HCT116 (cell line): ENCODE data around the gene ZNF558. TPM values are rescaled to one million over a fixed set of nuclear protein-coding genes. Genes with fewer than 3 reads are reported as not detected.
"Not testable (repeated sequence)": the region's sequence is repeated elsewhere in the genome, so short reads cannot be mapped to it uniquely, and the experiment has no call there.

Source experiments
- ATAC-seq: fragments of 200-7000 bp; cut with Tn5 transposase; 2 replicates; pipeline ENCODE4 v1.9.1; 2020; ENCODE audit warnings: mild to moderate bottlenecking, moderate library complexity
- BruUV-seq: library from RNA; stranded (reverse); fragments of 400-500 nt; replicated peaks from 2 replicates; lab custom pipeline; 2021; lab: Mats Ljungman, UMichigan
- CTCF ChIA-PET: fragments of 300-600 bp; sonication (Branson Sonifier 250); formaldehyde crosslinking; loops from one replicate; lab custom pipeline; 2021; ENCODE audit warnings: antibody characterized with exemption; lab: Charles Lee
- POLR2A ChIA-PET: fragments of 300-600, 350-600 bp; sonication (Branson Sonifier 250); formaldehyde crosslinking; loops from one replicate; lab custom pipeline; 2021; ENCODE audit warnings: antibody characterized with exemption; lab: Charles Lee
- RAD21 ChIA-PET, 2 experiments: fragments of 300-600 bp; sonication (Branson Sonifier 250); formaldehyde crosslinking; loops; one replicate each; lab custom pipeline; 2023; ENCODE audit warnings: low total read pairs in 2 of 2; ENCODE audit not compliant: uncharacterized antibody in 2 of 2, unreplicated experiment in 2 of 2, low non-redundant PET in 1 of 2; lab: Charles Lee
- DNase-seq: peaks from one replicate; pipeline ENCODE4 v3.0.0-alpha.2; 2010; ENCODE audit warnings: low read depth, low spot score
- H2AFZ ChIP-seq: fragments of 200-600 bp; shearing (Covaris generic), sonication (generic); 2 replicates; pipeline ENCODE4 v1.6.1; 2017; ENCODE audit warnings: low read depth, mixed run types, mixed read lengths, antibody characterized with exemption, low read length; ENCODE audit not compliant: poor library complexity, severe bottlenecking
- H3K27ac ChIP-seq: 2 replicates; pipeline ENCODE4 v1.5.1; 2012; ENCODE audit warnings: low read depth, low read length
- H3K27me3 ChIP-seq: fragments of 200-600 bp; sonication (generic); 2 replicates; pipeline ENCODE4 v1.6.1; 2016; ENCODE audit warnings: mixed run types, low read length, mixed read lengths; ENCODE audit not compliant: insufficient read depth
- H3K36me3 ChIP-seq, 2 experiments: fragments of 200-500 bp in 1 of 2; fragments of 200-600 bp in 1 of 2; sonication (Bioruptor generic) in 1 of 2; sonication (generic) in 1 of 2; 2 replicates each; pipeline versions ENCODE4 v1.5.1 to v1.6.1; 2014 to 2016; ENCODE audit warnings: low read length in 2 of 2, inconsistent platforms in 1 of 2, mixed read lengths in 1 of 2, mixed run types in 1 of 2; ENCODE audit not compliant: insufficient read depth in 2 of 2, control insufficient read depth in 1 of 2
- H3K4me1 ChIP-seq, 2 experiments: fragments of 200-600 bp in 1 of 2; sonication (generic) in 1 of 2; 2 replicates each; pipeline versions ENCODE4 v1.5.1 to v1.6.1; 2012 to 2017; ENCODE audit warnings: low read length in 2 of 2, inconsistent platforms in 1 of 2, mild to moderate bottlenecking in 1 of 2, mixed read lengths in 1 of 2, mixed run types in 1 of 2, moderate library complexity in 1 of 2; ENCODE audit not compliant: insufficient read depth in 2 of 2, control insufficient read depth in 1 of 2
- H3K4me2 ChIP-seq: fragments of 200-600 bp; sonication (generic); 2 replicates; pipeline ENCODE4 v1.6.1; 2017; ENCODE audit warnings: mixed run types, low read length, mixed read lengths
- H3K4me3 ChIP-seq, 2 experiments: fragments of 200-600 bp in 1 of 2; sonication (generic) in 1 of 2; replicated peaks in 1 of 2; 2 replicates each; pipeline ENCODE4 v1.5.1; 2011 to 2016; ENCODE audit warnings: low read length in 2 of 2, control low read depth in 1 of 2, low read depth in 1 of 2, mild to moderate bottlenecking in 1 of 2, mixed read lengths in 1 of 2, mixed run types in 1 of 2
- H3K79me2 ChIP-seq: fragments of 200-600 bp; sonication (generic); 2 replicates; pipeline ENCODE4 v1.6.1; 2017; ENCODE audit warnings: mild to moderate bottlenecking, mixed run types, low read length, moderate library complexity, mixed read lengths; ENCODE audit not compliant: insufficient read depth
- H3K9ac ChIP-seq: fragments of 200-600 bp; sonication (generic); 2 replicates; pipeline ENCODE4 v1.6.1; 2016; ENCODE audit warnings: low read length, mixed read lengths
- H3K9me2 ChIP-seq: fragments of 200-600 bp; sonication (generic), shearing (Covaris generic); 2 replicates; pipeline ENCODE4 v1.6.1; 2017; ENCODE audit warnings: mixed run types, mild to moderate bottlenecking, moderate library complexity; ENCODE audit not compliant: insufficient read depth
- H3K9me3 ChIP-seq, 2 experiments: fragments of 200-500 bp in 1 of 2; fragments of 200-600 bp in 1 of 2; sonication (Bioruptor generic) in 1 of 2; sonication (generic) in 1 of 2; 2 replicates each; pipeline ENCODE4 v1.6.1; 2014 to 2017; ENCODE audit warnings: low read length in 2 of 2, mixed read lengths in 2 of 2, inconsistent platforms in 1 of 2, low read depth in 1 of 2, mild to moderate bottlenecking in 1 of 2, mixed run types in 1 of 2, moderate library complexity in 1 of 2; ENCODE audit not compliant: control insufficient read depth in 1 of 2, insufficient read depth in 1 of 2
- H4K20me1 ChIP-seq: fragments of 200-600 bp; sonication (generic), shearing (Covaris generic); 2 replicates; pipeline ENCODE4 v1.6.1; 2017; ENCODE audit warnings: mixed run types, mild to moderate bottlenecking, moderate library complexity; ENCODE audit not compliant: insufficient read depth
- CBX3 ChIP-seq: IDR thresholded peaks from 2 replicates; pipeline ENCODE4 v1.6.1; 2012; ENCODE audit warnings: low read depth
- EGR1 ChIP-seq: IDR thresholded peaks from 2 replicates; pipeline ENCODE4 v1.6.1; 2012; ENCODE audit warnings: low read depth
- EZH2 ChIP-seq: fragments of 200-600 bp; sonication (generic); IDR thresholded peaks from 2 replicates; pipeline ENCODE4 v1.6.1; 2017; ENCODE audit warnings: antibody characterized with exemption, mixed run types
- FOSL1 ChIP-seq: IDR thresholded peaks from 2 replicates; pipeline ENCODE4 v1.6.1; 2012; ENCODE audit warnings: low read depth
- POLR2AphosphoS5 ChIP-seq: IDR thresholded peaks from 2 replicates; pipeline ENCODE4 v1.6.1; 2011; ENCODE audit warnings: mild to moderate bottlenecking, low read depth, low read length, moderate library complexity
- RAD21 ChIP-seq: IDR thresholded peaks from 2 replicates; pipeline ENCODE4 v1.6.1; 2012; ENCODE audit warnings: low read depth, mild to moderate bottlenecking
- intact Hi-C: fragments of 100-400 bp; cut with micrococcal nuclease; formaldehyde crosslinking; loops from 2 replicates; pipeline ENCODE4 v1.10.0; 2022
- total RNA-seq: library from RNA; stranded (reverse); gene quantifications from one replicate; pipeline ENCODE4 v1.2.1, GENCODE V29; 2021; ENCODE audit not compliant: unreplicated experiment

The ZNF558 gene
- total RNA-seq, 1 experiment from 2014 or later = 34.2 TPM

DNA sequence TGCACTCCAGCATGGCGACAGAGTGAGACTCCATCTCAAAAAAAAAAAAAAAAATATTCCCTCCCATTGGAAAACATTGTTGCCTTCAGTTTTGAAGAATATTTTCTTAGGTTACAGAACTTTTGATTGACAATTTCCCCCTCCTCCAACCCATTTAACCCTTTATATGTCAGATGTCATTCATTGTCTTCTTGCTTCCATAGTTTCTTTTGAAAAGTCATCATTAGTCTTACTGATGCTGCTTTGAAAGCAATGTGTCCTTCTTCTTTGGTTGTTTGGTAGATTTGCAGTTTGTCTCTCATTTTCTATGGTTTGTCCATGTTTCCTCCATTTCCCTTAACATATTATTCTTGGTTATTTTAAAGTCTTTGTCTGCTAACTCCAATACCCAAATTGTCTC, 25.4 kb downstream of the ZNF558 start (continued):
- TF ChIP-seq POLR2AphosphoS5 (no peak), EGR1 (no peak), EZH2 (no peak), RAD21 (0 out of 2 replicates have a peak, but pooled peaks have one; percentile 3), CBX3 (peak; percentile 67; the same call in 1 of the 2 replicates)

DNA sequence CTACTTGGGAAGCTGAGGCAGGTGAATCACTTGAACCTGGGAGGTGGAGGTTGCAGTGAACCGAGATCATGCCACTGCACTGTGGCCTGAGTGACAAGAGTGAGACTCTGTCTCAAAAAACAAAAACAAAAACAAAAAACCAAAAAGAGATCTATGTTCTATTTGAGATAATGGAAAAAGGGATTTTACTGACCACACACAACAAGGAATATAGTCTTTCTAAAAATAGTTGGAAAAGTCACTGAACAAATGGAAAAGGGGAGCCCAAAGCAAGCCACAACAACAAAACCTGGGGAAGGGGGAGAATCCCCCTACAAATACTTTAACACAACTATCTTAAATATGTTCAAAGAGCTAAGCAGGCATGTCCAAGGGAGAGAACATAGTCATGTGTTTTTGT, 37.3 kb downstream of the ZNF558 start:
- Histone ChIP-seq H2AFZ (no peak overlapping the region), H4K20me1 (no peaks in the 10 kb centered on the region), H3K9ac (no peak overlapping the region), H3K4me3 (no peak overlapping the region), H3K4me2 (no peak overlapping the region), H3K4me1 (no peaks in the 10 kb centered on the region), H3K9me2 (no peaks in the 10 kb centered on the region), H3K27me3 (no peaks in the 10 kb centered on the region), H3K36me3 (no peaks in the 10 kb centered on the region), H3K79me2 (no peaks in the 10 kb centered on the region), H3K9me3 (no peaks in the 10 kb centered on the region), H3K27ac (no peak overlapping the region)
- ChIA-PET CTCF (no interaction called here), POLR2A (no interaction called here), RAD21 (no interaction called here)
- intact Hi-C loops = no loop called here
- no peak for ATAC-seq
- no peak for DNase-seq
- TF ChIP-seq FOSL1 (no peak), RAD21 (no peak)
- BruUV-seq = no TSS peak

DNA sequence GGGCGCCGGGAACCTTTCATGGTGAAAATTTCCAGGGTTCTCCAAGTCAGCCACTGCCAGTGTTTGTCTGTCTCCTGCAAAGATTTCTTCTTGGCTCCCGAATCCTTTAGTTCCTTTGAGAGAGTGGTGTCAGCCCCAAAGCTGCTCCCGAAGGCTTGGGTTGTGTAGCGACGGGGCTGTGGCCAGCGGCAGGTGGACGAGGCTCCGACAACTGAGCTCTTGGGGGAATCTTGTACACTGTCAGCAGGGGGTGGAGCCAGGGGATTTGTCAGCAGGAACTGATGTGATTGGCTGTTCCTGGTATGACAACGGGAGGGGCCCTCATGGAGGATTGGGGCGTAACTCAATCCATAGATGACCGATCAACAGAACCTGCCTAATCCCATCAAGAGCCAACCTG, 58.5 kb downstream of the ZNF558 start:
- H2AFZ ChIP-seq, H3K27ac ChIP-seq, CTCF ChIA-PET, POLR2A ChIA-PET, H3K9me2 ChIP-seq, H3K4me1 ChIP-seq, intact Hi-C loops, H4K20me1 ChIP-seq, BruUV-seq, H3K36me3 ChIP-seq, RAD21 ChIA-PET, H3K4me3 ChIP-seq, ATAC-seq, DNase-seq, H3K9me3 ChIP-seq, H3K9ac ChIP-seq, H3K27me3 ChIP-seq, H3K4me2 ChIP-seq, H3K79me2 ChIP-seq: not testable (repeated sequence)

DNA sequence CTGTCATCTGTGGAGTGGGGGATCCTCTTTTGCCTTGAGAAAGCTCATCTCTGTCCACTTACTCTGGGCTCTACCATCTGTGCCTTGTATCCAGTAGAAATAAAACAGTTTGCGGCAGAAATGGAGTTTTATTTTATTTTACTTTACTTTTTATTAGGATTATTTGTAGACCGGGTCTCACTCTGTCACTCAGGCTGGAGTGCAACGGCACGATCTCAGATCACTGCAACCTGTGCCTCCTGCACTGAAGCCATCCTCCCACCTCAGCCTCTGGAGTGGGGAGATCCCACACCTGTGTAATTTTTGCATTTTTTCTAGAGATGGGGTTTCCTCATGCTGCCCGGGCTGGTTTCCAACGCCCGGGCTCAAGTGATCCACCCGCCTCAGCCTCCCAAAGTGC, 62.8 kb downstream of the ZNF558 start:
- H3K36me3 ChIP-seq, H3K79me2 ChIP-seq, H3K27ac ChIP-seq, RAD21 ChIA-PET, intact Hi-C loops, H3K27me3 ChIP-seq, H3K4me2 ChIP-seq, POLR2A ChIA-PET, H4K20me1 ChIP-seq, H3K9me3 ChIP-seq, DNase-seq, H3K9me2 ChIP-seq, CTCF ChIA-PET, BruUV-seq, H3K9ac ChIP-seq, ATAC-seq, H3K4me1 ChIP-seq, H2AFZ ChIP-seq, H3K4me3 ChIP-seq: not testable (repeated sequence)

DNA sequence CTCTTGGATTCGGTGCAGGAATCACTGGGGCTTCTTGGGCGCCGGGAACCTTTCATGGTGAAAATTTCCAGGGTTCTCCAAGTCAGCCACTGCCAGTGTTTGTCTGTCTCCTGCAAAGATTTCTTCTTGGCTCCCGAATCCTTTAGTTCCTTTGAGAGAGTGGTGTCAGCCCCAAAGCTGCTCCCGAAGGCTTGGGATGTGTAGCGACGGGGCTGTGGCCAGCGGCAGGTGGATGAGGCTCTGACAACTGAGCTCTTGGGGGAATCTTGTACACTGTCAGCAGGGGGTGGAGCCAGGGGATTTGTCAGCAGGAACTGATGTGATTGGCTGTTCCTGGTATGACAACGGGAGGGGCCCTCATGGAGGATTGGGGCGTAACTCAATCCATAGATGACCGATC, 64.8 kb downstream of the ZNF558 start:
- H3K36me3 ChIP-seq, RAD21 ChIA-PET, H3K4me3 ChIP-seq, ATAC-seq, H3K9me2 ChIP-seq, H3K27me3 ChIP-seq, BruUV-seq, POLR2A ChIA-PET, H3K4me2 ChIP-seq, DNase-seq, H3K9me3 ChIP-seq, intact Hi-C loops, H3K79me2 ChIP-seq, H3K4me1 ChIP-seq, CTCF ChIA-PET, H3K9ac ChIP-seq, H2AFZ ChIP-seq, H3K27ac ChIP-seq, H4K20me1 ChIP-seq: not testable (repeated sequence)
